ENCODE results near the gene RNF144B.

The RNF144B gene

GRCh38 chr6:18513253-18513798 is 126.2 kb downstream of the RNF144B start:
- H3K27ac ChIP-seq (ENCODE audit: low read depth, low read length) = no peak overlapping the region
- no peaks in the 10 kb centered on the region for H3K27me3 ChIP-seq (ENCODE audit: insufficient read depth, low read length)
- no peaks in the 10 kb centered on the region for H3K9me3 ChIP-seq (ENCODE audit: insufficient read depth, low read depth, low read length)
- no peak overlapping the region for H3K9ac ChIP-seq (ENCODE audit: low read depth, low read length)
- peaks cover 13% of the 10 kb centered on the region for H3K4me1 ChIP-seq (ENCODE audit: insufficient read depth, low read length)
- 100% methylated on average over 2 of the region's 2 CpGs for WGBS
- no peak overlapping the region for H3K4me3 ChIP-seq (ENCODE audit: low read length)
- H3K36me3 ChIP-seq (ENCODE audit: insufficient read depth, low read length) = no peaks in the 10 kb centered on the region

- Histone ChIP-seq H3K27me3 (ENCODE audit: insufficient read depth, low read length) (no peaks in the 10 kb centered on the region), H3K4me3 (ENCODE audit: low read length) (no peak overlapping the region), H3K27ac (ENCODE audit: low read depth, low read length) (no peak overlapping the region), H3K4me1 (ENCODE audit: insufficient read depth, low read length) (peaks cover 17% of the 10 kb centered on the region), H3K36me3 (ENCODE audit: insufficient read depth, low read length) (no peaks in the 10 kb centered on the region), H3K9me3 (ENCODE audit: insufficient read depth, low read depth, low read length) (no peaks in the 10 kb centered on the region), H3K9ac (ENCODE audit: low read depth, low read length) (no peak overlapping the region)
- 92% methylated on average over 6 of the region's 7 CpGs for WGBS
Observed at GRCh38 chr6:18514180-18514579, 127.0 kb downstream of the RNF144B start.

- H3K4me1 ChIP-seq (ENCODE audit: insufficient read depth, low read length) = peaks cover 17% of the 10 kb centered on the region
- no peaks in the 10 kb centered on the region for H3K27me3 ChIP-seq (ENCODE audit: insufficient read depth, low read length)
- no peaks in the 10 kb centered on the region for H3K36me3 ChIP-seq (ENCODE audit: insufficient read depth, low read length)
- peak overlapping the region; percentile 15; the same call in 1 of the 2 replicates for H3K27ac ChIP-seq (ENCODE audit: low read depth, low read length)
- WGBS = 83% methylated on average over 1 of the region's 1 CpG
- H3K9me3 ChIP-seq (ENCODE audit: insufficient read depth, low read depth, low read length) = no peaks in the 10 kb centered on the region
- no peak overlapping the region for H3K9ac ChIP-seq (ENCODE audit: low read depth, low read length)
- H3K4me3 ChIP-seq (ENCODE audit: low read length) = no peak overlapping the region
Observed at GRCh38 chr6:18515767-18516166, 128.6 kb downstream of the RNF144B start.

Measured in HUES64 (cell line).